Ascending aorta (tissue), 2 donors: ENCODE results near the gene ZBTB18. TPM values are rescaled to one million over a fixed set of nuclear protein-coding genes. Genes with fewer than 3 reads are reported as not detected.
"Not testable (repeated sequence)": the region's sequence is repeated elsewhere in the genome, so short reads cannot be mapped to it uniquely, and the experiment has no call there.

ENCODE experiments used
- DNase-seq, 2 donors: peaks; one replicate each; pipeline ENCODE4 v3.0.0-alpha.2; 2019; ENCODE audit warnings: low spot score in 2 of 2
- H3K27ac ChIP-seq, 2 donors: fragments of 200-600 bp; sonication (generic); one replicate each; pipeline ENCODE4 v1.5.1; 2016 to 2017; ENCODE audit warnings: mild to moderate bottlenecking in 1 of 2
- H3K27me3 ChIP-seq: fragments of 200-600 bp; sonication (generic); one replicate; pipeline ENCODE4 v1.5.1; 2017
- H3K36me3 ChIP-seq, 2 donors: fragments of 200-600 bp; sonication (generic); one replicate each; pipeline ENCODE4 v1.5.1; 2016
- H3K4me1 ChIP-seq, 2 donors: fragments of 200-600 bp; sonication (generic); one replicate each; pipeline ENCODE4 v1.5.1; 2016 to 2017; ENCODE audit warnings: mild to moderate bottlenecking in 1 of 2
- H3K4me3 ChIP-seq, 2 donors: fragments of 200-600 bp; sonication (generic); one replicate each; pipeline ENCODE4 v1.5.1; 2016 to 2017; ENCODE audit warnings: mild to moderate bottlenecking in 1 of 2
- H3K9me3 ChIP-seq, 2 donors: fragments of 200-600 bp; sonication (generic); one replicate each; pipeline ENCODE4 v1.5.1; 2016
- intact Hi-C: fragments of 100-400 bp; cut with DNase I; formaldehyde crosslinking; loops from one replicate; pipeline ENCODE4 v1.15.1; 2023
- total RNA-seq: library from RNA; depleted of rRNA; stranded (reverse); fragments of >200 nt; gene quantifications from one replicate; pipeline ENCODE4 v1.1.0, GENCODE V29; 2016
- TF ChIP-seq, protein P1 (sequence below), 3 experiments: fragments of 200-600 bp in 2 of 3; fragments of 450-650 bp in 1 of 3; sonication (generic) in 2 of 3; IDR thresholded peaks; one replicate each; pipeline ENCODE4 v1.5.1; 2016 to 2019; ENCODE audit warnings: antibody characterized with exemption in 3 of 3, mild to moderate bottlenecking in 1 of 3, moderate library complexity in 1 of 3

Gene ZBTB18
- total RNA-seq, 1 donor from 2014 or later, result 7.1 TPM

DNA sequence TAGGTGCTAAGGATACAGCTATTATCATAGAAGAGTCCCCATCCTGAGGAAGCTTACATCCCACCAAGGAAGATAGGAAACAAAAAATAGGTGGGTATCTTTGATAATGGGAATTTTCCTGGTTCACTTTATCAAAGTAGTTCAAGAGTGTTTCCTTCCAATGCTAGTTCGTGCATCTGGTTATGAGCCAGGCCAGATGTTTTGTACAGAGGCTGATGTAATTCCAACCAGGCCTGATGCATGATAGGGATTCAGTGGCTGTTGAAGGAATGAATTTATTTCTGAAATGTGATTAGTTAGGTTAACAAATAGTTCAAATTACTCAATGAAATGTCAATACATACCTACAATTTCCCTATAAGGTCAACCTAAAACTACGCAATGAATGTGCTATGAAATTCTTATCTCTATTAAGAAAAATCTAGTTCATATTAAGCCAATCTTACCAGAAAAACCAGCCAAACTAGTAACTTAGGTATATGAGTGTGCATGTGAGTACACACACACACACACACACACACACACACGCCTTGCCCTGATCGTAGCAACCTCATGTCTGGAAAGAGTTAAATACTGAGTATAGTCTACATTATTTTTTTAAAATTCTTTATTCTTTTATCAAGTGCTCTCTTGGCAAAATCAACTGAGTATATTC lies 9.5 kb upstream of the ZBTB18 start:
- TF ChIP-seq, protein P1, sequence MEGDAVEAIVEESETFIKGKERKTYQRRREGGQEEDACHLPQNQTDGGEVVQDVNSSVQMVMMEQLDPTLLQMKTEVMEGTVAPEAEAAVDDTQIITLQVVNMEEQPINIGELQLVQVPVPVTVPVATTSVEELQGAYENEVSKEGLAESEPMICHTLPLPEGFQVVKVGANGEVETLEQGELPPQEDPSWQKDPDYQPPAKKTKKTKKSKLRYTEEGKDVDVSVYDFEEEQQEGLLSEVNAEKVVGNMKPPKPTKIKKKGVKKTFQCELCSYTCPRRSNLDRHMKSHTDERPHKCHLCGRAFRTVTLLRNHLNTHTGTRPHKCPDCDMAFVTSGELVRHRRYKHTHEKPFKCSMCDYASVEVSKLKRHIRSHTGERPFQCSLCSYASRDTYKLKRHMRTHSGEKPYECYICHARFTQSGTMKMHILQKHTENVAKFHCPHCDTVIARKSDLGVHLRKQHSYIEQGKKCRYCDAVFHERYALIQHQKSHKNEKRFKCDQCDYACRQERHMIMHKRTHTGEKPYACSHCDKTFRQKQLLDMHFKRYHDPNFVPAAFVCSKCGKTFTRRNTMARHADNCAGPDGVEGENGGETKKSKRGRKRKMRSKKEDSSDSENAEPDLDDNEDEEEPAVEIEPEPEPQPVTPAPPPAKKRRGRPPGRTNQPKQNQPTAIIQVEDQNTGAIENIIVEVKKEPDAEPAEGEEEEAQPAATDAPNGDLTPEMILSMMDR (IDR thresholded peaks at IDR 0.05), result no peak
- Histone ChIP-seq H3K4me1 (no peaks in the 10 kb centered on the region), H3K27ac (no peak overlapping the region), H3K9me3 (no peaks in the 10 kb centered on the region), H3K27me3 (no peaks in the 10 kb centered on the region), H3K36me3 (no peaks in the 10 kb centered on the region), H3K4me3 (no peak overlapping the region)
- no peak for DNase-seq
- intact Hi-C loops, result loop anchor here (10.0 kb wide), 2 partner anchors 793 to 1537 kb away; partner anchors contain the start of gene COX20

DNA sequence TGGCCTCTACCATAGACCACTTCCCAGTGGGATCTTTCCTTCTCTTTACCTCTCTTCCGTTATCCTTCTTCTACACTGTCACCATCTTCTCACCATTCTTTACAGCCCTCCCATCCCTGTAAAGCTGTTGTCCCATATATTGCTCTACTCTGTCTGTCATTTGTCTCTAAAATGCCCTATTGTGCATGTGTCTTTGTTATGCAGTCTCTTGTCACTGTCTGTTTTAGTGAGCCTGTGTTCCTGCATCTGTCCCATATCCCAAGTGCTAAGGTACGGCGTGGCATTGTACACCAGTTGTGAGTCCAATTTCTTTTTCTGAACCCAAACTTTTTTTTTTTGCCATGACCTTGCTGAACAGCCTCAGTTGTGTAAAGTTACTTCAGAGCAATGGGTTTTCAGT lies 8.8 kb upstream of the ZBTB18 start:
- Histone ChIP-seq H3K9me3 (no peaks in the 10 kb centered on the region), H3K27ac (no peak overlapping the region), H3K4me3 (no peak overlapping the region), H3K36me3 (no peaks in the 10 kb centered on the region), H3K4me1 (no peaks in the 10 kb centered on the region), H3K27me3 (no peaks in the 10 kb centered on the region)
- intact Hi-C loops, result loop anchor here (10.0 kb wide), 2 partner anchors 793 to 1537 kb away; partner anchors contain the start of gene COX20
- TF ChIP-seq, protein P1 (IDR thresholded peaks at IDR 0.05), result no peak
- no peak for DNase-seq

GRCh38 chr1:244044423-244044822 lies 6.7 kb upstream of the ZBTB18 start:
- no peak overlapping the region for H3K4me3 ChIP-seq
- DNase-seq, result no peak
- TF ChIP-seq, protein P1 (IDR thresholded peaks at IDR 0.05), result no peak
- H3K4me1 ChIP-seq, result no peaks in the 10 kb centered on the region
- H3K9me3 ChIP-seq, result no peaks in the 10 kb centered on the region
- intact Hi-C loops, result loop anchor here (10.0 kb wide), 2 partner anchors 790 to 1540 kb away; partner anchors contain the start of gene COX20
- H3K27ac ChIP-seq, result no peak overlapping the region
- H3K27me3 ChIP-seq, result no peaks in the 10 kb centered on the region
- H3K36me3 ChIP-seq, result no peaks in the 10 kb centered on the region

- DNase-seq, result not testable (repeated sequence)
Observed at GRCh38 chr1:244046254-244046653, 4.8 kb upstream of the ZBTB18 start.

DNA sequence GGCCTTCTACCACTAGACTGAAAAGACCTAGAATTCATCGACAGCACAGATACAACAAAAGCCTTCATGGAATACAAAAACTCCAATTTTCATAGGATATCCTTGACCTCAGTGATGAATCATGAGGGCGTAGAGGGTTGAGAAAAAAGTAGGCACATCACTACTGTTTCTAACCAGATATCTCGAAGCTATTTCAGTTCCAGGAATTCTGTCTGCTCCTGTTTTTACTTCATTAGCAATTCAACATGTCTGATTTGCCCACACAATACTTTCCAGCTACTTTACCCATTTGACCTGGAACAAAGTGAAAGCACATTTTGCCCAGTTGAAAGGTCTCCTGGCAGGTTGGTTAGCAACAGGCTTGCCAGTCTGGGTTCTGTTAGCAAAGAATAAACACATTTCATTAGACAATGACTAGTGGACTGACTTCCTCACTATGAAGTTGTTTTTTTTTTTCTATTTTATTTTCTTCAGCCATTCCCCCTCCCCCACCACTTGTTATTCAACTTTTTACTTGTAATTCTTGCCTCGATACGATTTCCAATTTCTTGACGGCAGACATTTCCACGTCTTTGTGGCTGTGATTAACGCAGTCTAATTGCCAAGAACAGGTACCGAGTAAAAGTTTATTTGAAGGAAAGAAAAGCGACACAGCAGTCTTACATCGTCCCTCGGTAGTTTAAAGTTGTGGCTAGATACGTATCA lies 4.0 kb upstream of the ZBTB18 start:
- TF ChIP-seq, protein P1 (IDR thresholded peaks at IDR 0.05), result no peak
- Histone ChIP-seq H3K9me3 (no peaks in the 10 kb centered on the region), H3K4me3 (peak overlapping the region; percentile 83 to 98), H3K27me3 (no peaks in the 10 kb centered on the region), H3K4me1 (peaks cover 0 to 14% of the 10 kb centered on the region in 2 donors), H3K36me3 (no peaks in the 10 kb centered on the region), H3K27ac (peak overlapping the region; percentile 97 to 98)
- no peak for DNase-seq
- intact Hi-C loops, result loop anchor here (5.0 to 10.0 kb wide), 8 partner anchors 165 to 1542 kb away; partner anchors contain the start of genes ADSS2, CEP170, COX20 and DESI2

More at GRCh38 chr1:244046254-244046653, 4.8 kb upstream of the ZBTB18 start:
- H3K27me3 ChIP-seq, H3K36me3 ChIP-seq, H3K9me3 ChIP-seq, H3K27ac ChIP-seq, H3K4me1 ChIP-seq, H3K4me3 ChIP-seq: not testable (repeated sequence)
- intact Hi-C loops, result loop anchor here (5.0 to 10.0 kb wide), 8 partner anchors 166 to 1541 kb away; partner anchors contain the start of genes ADSS2, CEP170, COX20 and DESI2
